HEK293 (cell line): ENCODE results near the gene CDCA4.

ENCODE experiments used
- CTCF ChIA-PET: fragments of 350-600 bp; formaldehyde crosslinking; extraction: SDS; loops from one replicate; lab custom pipeline; 2021; ENCODE audit warnings: antibody characterized with exemption; lab: Yijun Ruan, JAX
- POLR2A ChIA-PET: fragments of 300-600 bp; formaldehyde crosslinking; extraction: SDS; loops from one replicate; lab custom pipeline; 2020; ENCODE audit warnings: antibody characterized with exemption, inconsistent platforms; lab: Yijun Ruan, JAX
- H3K27ac ChIP-seq: fragments of 200-500 bp; sonication (Bioruptor generic); 2 replicates; pipeline ENCODE4 v1.5.1; 2014; ENCODE audit warnings: low read depth, low read length, control low read depth, inconsistent platforms; ENCODE audit errors: extremely low read depth
- H3K36me3 ChIP-seq, 2 experiments: fragments of 200-500 bp in 1 of 2; sonication (Bioruptor generic) in 1 of 2; 1 replicate in 1 of 2; 2 replicates in 1 of 2; pipeline ENCODE4 v1.5.1; 2014 to 2017; ENCODE audit warnings: inconsistent platforms in 2 of 2, low read length in 2 of 2; ENCODE audit not compliant: control insufficient read depth in 2 of 2, insufficient read depth in 1 of 2
- H3K4me1 ChIP-seq: fragments of 200-500 bp; sonication (Bioruptor generic); 2 replicates; pipeline ENCODE4 v1.5.1; 2014; ENCODE audit warnings: mild to moderate bottlenecking, low read length, inconsistent platforms; ENCODE audit not compliant: control insufficient read depth, insufficient read depth
- H3K4me3 ChIP-seq: 2 replicates; pipeline ENCODE4 v1.5.1; 2011; ENCODE audit warnings: low read depth, mild to moderate bottlenecking, control low read depth, low read length, moderate library complexity
- H3K9me3 ChIP-seq: fragments of 200-500 bp; sonication (Bioruptor generic); 2 replicates; pipeline ENCODE4 v1.5.1; 2014; ENCODE audit warnings: low read depth, low read length, inconsistent platforms; ENCODE audit not compliant: control insufficient read depth, insufficient read depth
- GLI4 ChIP-seq: fragments of 450-650 bp; formaldehyde crosslinking; IDR thresholded peaks from 2 replicates; pipeline ENCODE4 v1.5.1; 2016; ENCODE audit warnings: missing biosample characterization, missing genetic modification characterization
- GLIS2 ChIP-seq: fragments of 450-650 bp; formaldehyde crosslinking; IDR thresholded peaks from 2 replicates; pipeline ENCODE4 v1.5.1; 2016; ENCODE audit warnings: missing biosample characterization, missing genetic modification characterization
- KLF10 ChIP-seq: fragments of 450-650 bp; IDR thresholded peaks from 2 replicates; pipeline ENCODE4 v1.5.1; 2018; ENCODE audit warnings: missing biosample characterization, mild to moderate bottlenecking, missing genetic modification characterization
- ZBTB21 ChIP-seq: fragments of 450-650 bp; formaldehyde crosslinking; IDR thresholded peaks from 2 replicates; pipeline ENCODE4 v1.5.1; 2017; ENCODE audit warnings: missing biosample characterization, missing genetic modification characterization
- ZIC2 ChIP-seq: fragments of 450-650 bp; formaldehyde crosslinking; IDR thresholded peaks from 2 replicates; pipeline ENCODE4 v1.5.1; 2016; ENCODE audit warnings: missing biosample characterization, missing genetic modification characterization
- ZNF121 ChIP-seq: fragments of 450-650 bp; formaldehyde crosslinking; IDR thresholded peaks from 2 replicates; pipeline ENCODE4 v1.5.1; 2016; ENCODE audit warnings: missing biosample characterization, missing genetic modification characterization
- ZNF138 ChIP-seq: fragments of 450-650 bp; formaldehyde crosslinking; IDR thresholded peaks from 2 replicates; pipeline ENCODE4 v1.5.1; 2016; ENCODE audit warnings: missing biosample characterization, missing genetic modification characterization, borderline replicate concordance
- ZNF146 ChIP-seq: fragments of 450-650 bp; formaldehyde crosslinking; IDR thresholded peaks from 2 replicates; pipeline ENCODE4 v1.5.1; 2016; ENCODE audit warnings: missing biosample characterization, missing genetic modification characterization
- ZNF16 ChIP-seq: fragments of 450-650 bp; formaldehyde crosslinking; IDR thresholded peaks from 2 replicates; pipeline ENCODE4 v1.5.1; 2016; ENCODE audit warnings: low read depth, missing biosample characterization, missing genetic modification characterization
- ZNF280C ChIP-seq: fragments of 450-650 bp; formaldehyde crosslinking; IDR thresholded peaks from 2 replicates; pipeline ENCODE4 v1.5.1; 2016; ENCODE audit warnings: missing biosample characterization, missing genetic modification characterization
- ZNF423 ChIP-seq: fragments of 450-650 bp; formaldehyde crosslinking; IDR thresholded peaks from 2 replicates; pipeline ENCODE4 v1.5.1; 2016; ENCODE audit warnings: missing biosample characterization, missing genetic modification characterization
- ZNF600 ChIP-seq: fragments of 450-650 bp; formaldehyde crosslinking; IDR thresholded peaks from 2 replicates; pipeline ENCODE4 v1.5.1; 2016; ENCODE audit warnings: missing biosample characterization, missing genetic modification characterization
- ZNF624 ChIP-seq: fragments of 450-650 bp; formaldehyde crosslinking; IDR thresholded peaks from 2 replicates; pipeline ENCODE4 v1.5.1; 2017; ENCODE audit warnings: missing biosample characterization, missing genetic modification characterization
- ZNF660 ChIP-seq: fragments of 450-650 bp; IDR thresholded peaks from 2 replicates; pipeline ENCODE4 v1.5.1; 2018; ENCODE audit warnings: missing biosample characterization, mild to moderate bottlenecking, missing genetic modification characterization
- ZNF792 ChIP-seq: fragments of 450-650 bp; formaldehyde crosslinking; IDR thresholded peaks from 2 replicates; pipeline ENCODE4 v1.5.1; 2016; ENCODE audit warnings: missing biosample characterization, missing genetic modification characterization

CDCA4 gene

GRCh38 chr14:105018414-105018813 lies 2.5 kb downstream of the CDCA4 start (continued):
- TF ChIP-seq ZNF121 (no peak), ZNF792 (no peak)

DNA sequence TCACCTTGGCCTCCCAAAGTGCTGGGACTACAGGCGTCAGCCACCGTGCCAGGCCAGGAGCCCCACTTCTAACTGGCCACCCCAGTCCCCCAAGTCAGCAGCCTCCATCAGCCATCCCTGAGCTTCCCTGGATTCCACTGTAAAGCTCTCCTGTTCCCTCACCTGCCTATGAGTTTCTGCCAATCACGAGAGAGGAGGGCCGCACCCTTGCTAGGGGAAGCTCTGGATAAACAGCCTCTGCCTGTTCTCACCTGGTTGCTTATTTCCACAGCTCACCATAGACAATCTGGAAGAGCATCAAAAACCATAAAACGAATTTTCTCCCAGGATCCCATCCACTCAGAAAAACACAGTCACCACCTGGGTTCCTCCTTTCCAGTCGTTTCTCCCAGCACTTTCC lies 5.0 kb downstream of the CDCA4 start:
- no peak for TF ChIP-seq ZNF792
- TF ChIP-seq GLI4 (tag by site-specific recombination): no peak
- TF ChIP-seq KLF10 (tag by site-specific recombination): no peak
- TF ChIP-seq ZNF423: no peak
- CTCF ChIA-PET: interaction anchor here (0.6 to 5.7 kb wide), 2 partner anchors 29 to 120 kb away, joined by 4 to 32 read pairs; no protein-coding TSS in a partner anchor
- Histone ChIP-seq H3K9me3 (no peaks in the 10 kb centered on the region), H3K4me3 (no peak overlapping the region), H3K27ac (no peak overlapping the region), H3K4me1 (peaks cover 24% of the 10 kb centered on the region), H3K36me3 (peaks cover 11 to 58% of the 10 kb centered on the region in 2 experiments)
- POLR2A ChIA-PET: interaction anchor here (0.7 kb wide), 1 partner anchor 30 kb away, joined by 3 read pairs; the partner anchor contains the start of gene CLBA1

DNA sequence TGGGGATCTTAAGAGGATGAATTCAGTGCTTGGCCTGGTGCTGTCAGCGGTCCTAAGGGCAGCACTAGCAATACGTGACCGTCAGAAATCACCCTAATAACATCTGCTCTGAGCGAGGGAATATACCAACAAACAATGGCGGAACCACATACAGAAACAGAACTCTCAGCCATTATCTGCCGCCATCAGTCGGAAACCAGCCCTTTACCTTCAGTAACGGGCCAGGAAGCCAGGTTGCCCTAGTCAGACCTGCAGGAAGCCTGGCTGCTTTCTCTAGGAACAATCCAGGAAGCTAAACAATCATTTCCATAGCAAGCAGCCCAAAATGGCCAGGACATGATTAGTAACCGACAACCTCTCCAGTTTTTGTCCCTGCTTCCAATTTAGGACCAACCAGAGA lies 5.6 kb downstream of the CDCA4 start:
- TF ChIP-seq ZNF146 (tag by site-specific recombination) (no peak), ZNF280C (tag by site-specific recombination) (no peak), ZNF624 (no peak), GLIS2 (no peak), ZBTB21 (no peak), ZNF16 (no peak)
- Histone ChIP-seq H3K4me3 (no peak overlapping the region), H3K36me3 (peaks cover 16 to 64% of the 10 kb centered on the region in 2 experiments), H3K4me1 (peaks cover 24% of the 10 kb centered on the region), H3K27ac (0 out of 2 replicates have a peak overlapping the region, but pooled peaks have one; percentile 17), H3K9me3 (no peaks in the 10 kb centered on the region)
- ChIA-PET CTCF (interaction anchor here (5.7 kb wide), 1 partner anchor 30 kb away, joined by 32 read pairs; no protein-coding TSS in a partner anchor), POLR2A (no interaction called here)

- Histone ChIP-seq H3K4me3 (no peak overlapping the region), H3K36me3 (peaks cover 18 to 67% of the 10 kb centered on the region in 2 experiments), H3K9me3 (no peaks in the 10 kb centered on the region), H3K27ac (no peak overlapping the region), H3K4me1 (peaks cover 24% of the 10 kb centered on the region)
- ChIA-PET CTCF (interaction anchor here (0.6 to 5.7 kb wide), 4 partner anchors 30 to 290 kb away, joined by 3 to 32 read pairs (median 4); no protein-coding TSS in a partner anchor), POLR2A (no interaction called here)
- TF ChIP-seq ZIC2 (peak; percentile 44; the same call in 1 of the 2 replicates), ZNF138 (tag by site-specific recombination) (no peak)
Measured at GRCh38 chr14:105014631-105015030, 6.3 kb downstream of the CDCA4 start.

- Histone ChIP-seq H3K4me3 (no peak overlapping the region), H3K36me3 (peaks cover 23 to 67% of the 10 kb centered on the region in 2 experiments), H3K4me1 (peaks cover 20% of the 10 kb centered on the region), H3K27ac (no peak overlapping the region)
- POLR2A ChIA-PET: no interaction called here
- CTCF ChIA-PET: interaction anchor here (0.5 to 5.7 kb wide), 7 partner anchors 20 to 393 kb away, joined by 3 to 32 read pairs (median 4); no protein-coding TSS in a partner anchor
- no peak for TF ChIP-seq ZNF660 (tag by site-specific recombination)
- peak; percentile 70 for TF ChIP-seq ZNF600
- 0 out of 2 replicates have a peak, but pooled peaks have one; percentile 20 for TF ChIP-seq GLIS2
- TF ChIP-seq ZIC2: no peak
- TF ChIP-seq, all 188 proteins: peak for 2
- no peaks in the 10 kb centered on the region for H3K9me3 ChIP-seq
Measured at GRCh38 chr14:105014032-105014431, 6.9 kb downstream of the CDCA4 start.
